NCI-H2107 treated with DMSO at 0.1 percent for 48 hours (cell line): ENCODE measurements around the gene SLIT3.

ENCODE experiments used
- DNase-seq: peaks from one replicate; lab custom pipeline; 2025; ENCODE audit not compliant: unreplicated experiment; lab: John Stamatoyannopoulos, UW

Gene SLIT3

GRCh38 chr5:169006842-169007790 lies 293.8 kb downstream of the SLIT3 start:
- no peak for DNase-seq

DNA sequence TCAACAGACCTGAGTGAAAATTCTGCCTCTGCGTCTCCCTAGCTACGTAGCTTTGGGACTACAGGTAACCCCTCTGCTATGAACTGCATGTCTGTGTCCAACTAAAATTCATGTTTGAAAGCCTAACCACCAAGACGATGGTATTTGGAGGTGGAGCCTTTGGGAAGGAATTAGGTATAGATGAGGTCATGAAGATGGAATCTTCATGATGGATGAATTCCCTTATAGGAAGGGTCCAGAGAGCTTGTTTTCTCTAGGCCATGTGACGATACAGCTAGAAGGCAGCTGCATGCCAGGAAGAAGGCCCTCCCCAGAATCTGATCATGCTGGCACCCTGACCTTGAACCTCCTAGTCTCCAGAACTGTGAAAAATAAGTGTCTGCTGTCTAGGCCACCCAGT lies 296.4 kb downstream of the SLIT3 start:
- DNase-seq = no peak

DNA sequence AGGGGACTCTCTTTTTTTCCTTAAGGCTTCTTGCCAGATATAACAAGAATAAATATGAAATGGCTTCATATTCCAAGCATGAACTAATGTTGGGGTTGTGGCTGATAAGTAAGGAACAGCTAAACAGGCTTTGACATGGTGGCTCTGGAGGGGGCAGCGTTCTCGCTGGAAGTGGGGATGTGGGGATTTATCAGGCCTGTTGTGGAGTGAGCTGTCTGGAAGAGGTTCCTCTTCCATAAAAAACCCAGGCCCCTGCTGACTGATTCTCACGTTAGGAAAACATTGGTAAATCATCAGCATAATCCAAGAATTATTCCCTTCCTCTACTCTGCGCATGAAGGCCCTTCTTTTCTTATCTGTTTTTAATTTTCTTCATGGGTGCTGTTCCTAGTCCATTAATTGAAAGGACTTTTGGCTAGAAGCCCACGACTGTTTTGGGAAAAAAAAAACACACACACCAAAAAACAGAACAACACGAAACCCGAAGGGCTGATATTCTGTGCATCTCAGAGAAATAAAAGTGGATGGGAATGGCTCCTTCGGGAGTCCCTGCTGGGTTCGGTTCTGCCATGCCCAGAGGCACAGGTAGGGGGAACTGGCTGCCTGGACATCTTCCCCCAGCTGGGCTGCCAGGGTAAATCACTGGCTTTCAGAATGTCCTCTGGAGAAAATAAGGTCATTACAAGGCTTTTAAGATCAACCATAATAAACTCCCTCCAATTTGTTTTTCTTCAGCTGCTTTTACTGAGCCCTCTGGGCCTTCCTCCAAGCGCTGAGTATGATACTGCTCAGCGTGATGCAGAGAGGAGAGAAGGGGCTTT lies 297.0 kb downstream of the SLIT3 start:
- DNase-seq = no peak

DNA sequence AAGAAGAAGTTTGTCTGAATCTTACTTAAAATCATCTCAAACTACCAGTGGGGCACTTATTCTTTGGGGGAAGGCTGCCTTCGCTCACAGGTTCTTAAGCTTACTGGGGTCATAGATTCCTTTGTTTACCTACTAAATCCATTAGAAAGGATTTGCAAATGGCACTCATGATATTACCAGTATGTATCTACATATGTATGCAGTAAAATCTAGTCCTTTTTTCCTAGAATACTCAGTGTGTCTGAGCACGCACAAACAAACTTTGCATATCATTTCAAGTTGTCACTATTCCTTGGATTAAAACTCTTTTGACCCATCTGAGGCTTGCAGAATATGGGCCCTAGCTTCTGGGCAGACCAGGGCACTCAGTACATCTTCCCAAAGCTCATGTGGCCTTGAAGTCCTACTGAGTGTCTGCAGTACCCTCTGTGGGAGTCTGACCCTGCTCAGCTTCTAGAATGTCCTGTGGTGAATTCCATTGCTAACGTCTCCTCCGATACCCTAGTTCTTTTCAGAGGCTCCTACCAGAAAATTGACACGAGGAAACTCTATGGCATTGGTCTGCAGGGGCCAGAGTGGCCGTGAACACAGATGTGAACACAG lies 297.9 kb downstream of the SLIT3 start:
- no peak for DNase-seq

DNA sequence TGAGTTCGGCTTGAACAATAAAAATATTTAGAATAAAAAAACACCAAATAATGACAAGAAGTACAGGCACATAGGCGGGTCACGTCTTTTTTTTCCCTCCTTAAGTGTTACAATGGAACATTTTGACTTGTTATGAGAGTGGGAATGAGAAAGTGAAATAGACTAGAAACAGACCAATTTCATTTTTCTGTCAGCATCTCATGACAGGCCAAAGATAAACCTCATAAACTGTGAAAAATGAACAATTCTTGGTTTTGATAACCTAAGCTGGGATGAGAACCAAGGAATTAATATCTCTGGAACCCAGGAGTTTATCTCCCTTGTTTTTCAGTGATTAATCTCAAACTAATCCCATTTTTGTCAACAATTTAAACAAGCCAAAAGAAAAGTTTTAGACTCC lies 299.5 kb downstream of the SLIT3 start:
- no peak for DNase-seq

GRCh38 chr5:168995024-168995423 lies 305.9 kb downstream of the SLIT3 start:
- no peak for DNase-seq

DNA sequence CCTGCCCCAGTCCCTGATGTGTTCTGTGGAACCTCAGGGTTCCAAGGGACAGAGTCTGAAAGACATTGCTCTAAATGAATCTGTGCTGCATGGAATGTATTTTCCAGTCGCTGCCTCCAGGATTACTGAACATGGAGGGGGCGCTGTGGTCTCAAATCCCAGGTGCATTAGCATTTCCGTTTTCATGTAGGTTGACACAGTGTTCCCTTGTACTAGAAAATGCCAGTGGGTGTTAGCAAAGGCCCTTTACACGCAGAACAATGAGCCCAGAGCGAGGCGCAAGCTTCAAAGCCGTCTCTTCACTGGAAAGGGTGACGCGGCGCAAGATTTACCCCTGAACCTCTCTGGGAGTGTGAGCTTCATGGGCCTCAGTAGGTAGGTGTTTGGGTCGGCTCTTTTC lies 308.3 kb downstream of the SLIT3 start:
- no peak for DNase-seq

DNA sequence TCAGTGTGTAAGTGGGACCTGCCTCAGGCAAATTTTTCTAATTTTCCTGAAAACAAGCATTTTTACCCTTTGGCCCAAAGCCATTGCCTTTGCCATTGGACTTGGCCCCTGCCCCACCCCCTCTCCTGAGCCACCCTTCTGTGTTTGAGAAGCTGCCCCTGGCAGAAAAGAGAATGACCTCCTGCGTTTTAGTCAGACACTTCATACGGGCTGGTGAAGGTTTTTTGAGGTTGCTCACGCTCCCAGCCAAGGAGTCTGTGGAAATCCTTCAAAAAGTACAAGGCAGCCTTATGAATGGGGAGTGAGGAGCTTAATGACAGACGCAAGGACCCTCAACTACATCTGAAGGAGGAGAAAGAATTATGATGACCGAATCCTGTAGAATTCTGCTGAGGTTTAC lies 308.9 kb downstream of the SLIT3 start:
- no peak for DNase-seq

GRCh38 chr5:168991311-168991710 lies 309.6 kb downstream of the SLIT3 start:
- no peak for DNase-seq

DNA sequence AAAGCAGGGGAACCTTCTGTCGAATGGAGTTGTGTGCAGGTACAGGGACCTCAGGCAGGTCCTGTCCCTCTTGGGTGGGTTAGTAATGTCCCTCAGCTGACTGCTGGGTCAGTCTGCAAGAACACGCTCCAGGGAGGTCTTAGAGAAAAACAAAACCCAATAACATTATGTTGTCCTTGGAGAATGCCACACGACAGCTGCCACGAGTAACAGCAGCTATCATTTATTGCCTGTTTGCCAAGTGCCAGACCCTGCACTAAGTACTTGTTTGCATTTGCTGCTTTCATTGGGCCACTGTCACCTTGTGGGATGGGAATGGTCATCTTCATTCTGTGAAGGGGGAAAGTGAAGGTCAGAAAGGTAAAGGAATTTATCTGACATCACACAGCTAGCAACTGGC lies 310.3 kb downstream of the SLIT3 start:
- DNase-seq = no peak

- DNase-seq = no peak
Observed at GRCh38 chr5:168989731-168990505, 311.0 kb downstream of the SLIT3 start.

- DNase-seq = no peak
Observed at GRCh38 chr5:168988699-168989098, 312.2 kb downstream of the SLIT3 start.

DNA sequence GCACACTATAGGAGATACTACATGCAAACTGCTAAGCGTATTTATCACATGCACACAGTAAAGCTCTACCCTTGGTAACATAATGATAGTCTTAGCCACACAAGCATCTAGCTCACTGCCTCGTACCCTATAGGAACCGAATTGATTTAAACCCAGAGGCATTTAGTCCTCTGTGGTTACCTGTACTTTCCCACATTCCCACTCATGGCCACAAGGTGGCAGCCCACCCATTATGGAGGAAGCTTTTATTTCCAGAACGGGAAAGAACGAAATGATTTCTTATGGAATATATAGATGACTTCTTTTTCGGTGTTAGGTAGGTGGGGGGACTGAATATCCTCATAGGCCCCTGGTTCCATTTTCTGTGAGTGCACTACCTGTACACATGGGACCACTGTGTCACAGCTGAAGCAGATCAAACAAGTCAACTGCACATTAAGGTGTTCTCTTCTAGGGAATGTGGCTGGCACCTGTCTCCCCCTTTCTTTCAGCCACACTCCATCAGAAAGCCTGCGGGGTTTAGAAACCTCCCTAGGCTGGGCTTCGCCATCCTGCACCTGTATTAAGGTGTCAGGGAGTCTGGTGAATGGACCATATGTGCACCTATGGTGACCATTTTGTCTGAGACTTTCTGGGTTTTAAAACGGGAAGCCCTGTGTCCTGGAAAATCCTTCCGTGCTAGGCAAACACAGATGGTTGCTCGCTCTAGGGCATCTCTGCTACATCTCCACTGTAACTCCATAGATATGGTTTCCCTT lies 313.2 kb downstream of the SLIT3 start:
- DNase-seq = peak; percentile 26

DNA sequence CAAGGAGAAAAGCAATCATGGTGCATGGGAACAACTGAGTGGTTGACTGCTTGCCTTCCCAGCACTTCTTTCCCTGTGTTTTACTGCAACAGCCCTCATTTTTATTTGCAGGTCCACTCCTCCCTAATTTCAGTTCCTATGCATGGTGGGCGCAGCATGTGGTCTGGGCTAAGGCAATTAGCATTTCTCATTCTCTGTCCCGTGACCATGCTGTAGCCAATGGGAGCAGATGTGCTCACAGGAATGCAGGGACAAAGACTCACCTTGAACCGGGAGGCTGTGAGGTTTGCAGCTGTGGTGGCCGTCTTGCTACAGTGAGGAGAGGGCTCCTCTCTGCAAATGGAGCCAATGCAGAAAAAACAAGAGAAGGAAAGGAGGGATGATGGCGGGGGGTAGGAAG lies 315.5 kb downstream of the SLIT3 start:
- DNase-seq = no peak

GRCh38 chr5:168984135-168984675 lies 316.7 kb downstream of the SLIT3 start:
- DNase-seq = peak; percentile 56

DNA sequence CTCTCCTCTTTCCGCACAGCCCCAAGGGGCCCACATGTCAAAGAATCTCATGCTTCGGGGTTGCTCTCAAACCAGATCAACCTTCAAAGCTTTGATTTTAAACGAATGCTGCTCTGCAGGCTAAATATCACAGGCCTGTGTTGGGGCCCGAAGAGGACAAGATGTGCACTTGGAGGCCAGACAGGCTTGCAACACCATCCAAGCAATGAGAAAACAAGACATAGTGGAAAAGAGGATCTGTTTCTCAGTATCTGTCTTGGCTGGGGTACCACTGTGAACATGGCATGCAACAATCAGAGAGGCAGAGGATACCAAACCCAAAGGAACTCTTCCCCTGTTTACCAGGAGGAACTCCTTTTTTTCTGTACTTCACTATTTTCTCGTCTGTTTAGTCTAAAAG lies 321.8 kb downstream of the SLIT3 start:
- no peak for DNase-seq

DNA sequence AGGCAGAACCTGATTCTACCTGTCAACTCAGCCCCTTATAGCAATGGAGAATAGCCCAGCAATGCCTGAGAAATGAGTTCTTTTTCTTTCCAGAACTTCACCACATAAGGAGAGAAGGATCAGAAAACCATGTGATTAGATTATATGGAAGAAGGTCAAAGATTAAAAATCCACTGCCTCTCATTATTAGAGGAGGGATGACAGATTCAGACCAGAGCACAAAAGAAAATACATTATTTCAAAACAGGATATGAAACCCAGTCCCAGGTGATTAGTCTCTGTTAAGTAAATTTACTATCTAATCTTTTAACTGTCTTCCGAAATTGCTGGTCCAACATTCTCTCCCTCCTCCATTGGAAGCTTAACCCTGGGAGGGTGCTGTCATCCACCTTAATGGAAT lies 322.4 kb downstream of the SLIT3 start:
- DNase-seq = no peak

DNA sequence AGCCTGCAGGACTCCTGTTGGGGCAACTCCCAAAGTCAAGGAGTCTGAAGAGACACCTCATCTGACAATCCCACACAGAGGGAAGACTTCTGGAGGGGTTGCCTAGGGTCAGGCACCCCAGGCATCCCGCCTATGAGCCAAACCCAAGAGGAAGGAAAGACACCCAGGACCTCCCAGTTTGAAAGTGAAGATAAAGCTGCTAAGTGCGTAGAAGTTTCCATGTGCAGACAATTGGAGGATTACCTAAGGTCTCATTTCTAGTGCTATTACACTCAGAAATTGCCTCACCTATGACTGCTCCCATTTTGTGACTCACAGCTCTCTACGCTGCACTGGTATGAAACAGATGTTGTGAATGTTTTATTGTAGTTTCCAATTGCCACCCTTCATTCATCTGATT lies 322.9 kb downstream of the SLIT3 start:
- no peak for DNase-seq

DNA sequence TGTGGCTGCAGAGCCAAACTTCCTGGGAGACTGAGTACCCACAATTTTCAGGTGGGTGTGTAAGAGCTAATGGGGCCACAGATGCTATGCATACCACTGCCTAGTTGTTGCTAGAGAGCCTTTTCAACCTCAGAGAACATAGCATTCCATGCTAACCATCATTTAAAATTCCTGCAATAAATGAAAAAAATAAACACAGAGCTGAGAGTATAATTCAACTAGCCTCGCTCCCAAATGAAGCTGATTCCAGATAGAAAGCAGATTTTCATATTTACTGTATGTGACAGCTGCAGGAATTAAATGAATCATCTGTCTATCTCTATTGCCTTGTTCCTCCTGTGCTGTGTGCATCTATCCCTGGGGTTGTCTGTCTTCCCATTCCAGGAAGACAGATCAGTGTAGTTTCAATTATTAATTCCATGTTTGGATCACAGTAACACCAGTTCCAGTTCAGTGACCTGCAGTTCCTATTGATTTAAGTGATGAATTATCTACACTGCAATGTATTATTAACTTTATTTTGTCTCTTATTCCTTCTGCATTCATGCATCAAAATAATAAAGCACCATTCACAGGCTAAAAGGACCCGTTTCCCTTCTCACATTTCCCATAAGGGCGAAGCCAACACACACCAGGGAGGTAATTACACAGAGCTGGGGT lies 324.5 kb downstream of the SLIT3 start:
- no peak for DNase-seq
